ENCODE data around the gene ST6GALNAC3. TPM values are rescaled to one million over a fixed set of nuclear protein-coding genes. Genes with fewer than 3 reads are reported as not detected.

The ST6GALNAC3 gene
- total RNA-seq, 1 donor from 2014 or later = 46.8 TPM

DNA sequence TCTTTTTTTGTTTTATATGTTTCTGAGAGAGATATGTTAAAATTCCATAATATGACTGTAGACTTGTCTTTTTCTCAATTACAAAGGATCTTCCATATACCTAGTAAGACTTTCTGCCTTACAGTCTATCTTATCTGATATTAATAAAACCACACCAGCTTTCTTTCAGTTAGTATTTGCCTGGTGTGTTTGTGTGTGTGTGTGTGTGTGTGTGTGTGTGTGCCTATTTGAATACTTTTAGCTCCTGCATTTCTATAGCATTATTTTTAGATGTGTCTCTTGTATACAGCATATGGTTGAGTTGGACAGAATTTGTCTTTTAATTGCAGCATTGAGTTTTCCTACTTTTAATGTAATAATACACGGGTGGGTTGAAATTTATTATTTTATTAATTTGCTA is 27.5 kb downstream of the ST6GALNAC3 start:
- Mint-ChIP-seq H3K36me3 (ENCODE audit: low read depth, unreplicated experiment) (no peaks in the 10 kb centered on the region), H3K27ac (ENCODE audit: unreplicated experiment) (no peak overlapping the region), H3K4me3 (ENCODE audit: unreplicated experiment) (no peak overlapping the region), H3K9me3 (ENCODE audit: unreplicated experiment) (no peaks in the 10 kb centered on the region), H3K27me3 (ENCODE audit: unreplicated experiment) (no peaks in the 10 kb centered on the region), H3K4me1 (ENCODE audit: unreplicated experiment) (peaks cover 34% of the 10 kb centered on the region)
- TF ChIP-seq, protein P1, sequence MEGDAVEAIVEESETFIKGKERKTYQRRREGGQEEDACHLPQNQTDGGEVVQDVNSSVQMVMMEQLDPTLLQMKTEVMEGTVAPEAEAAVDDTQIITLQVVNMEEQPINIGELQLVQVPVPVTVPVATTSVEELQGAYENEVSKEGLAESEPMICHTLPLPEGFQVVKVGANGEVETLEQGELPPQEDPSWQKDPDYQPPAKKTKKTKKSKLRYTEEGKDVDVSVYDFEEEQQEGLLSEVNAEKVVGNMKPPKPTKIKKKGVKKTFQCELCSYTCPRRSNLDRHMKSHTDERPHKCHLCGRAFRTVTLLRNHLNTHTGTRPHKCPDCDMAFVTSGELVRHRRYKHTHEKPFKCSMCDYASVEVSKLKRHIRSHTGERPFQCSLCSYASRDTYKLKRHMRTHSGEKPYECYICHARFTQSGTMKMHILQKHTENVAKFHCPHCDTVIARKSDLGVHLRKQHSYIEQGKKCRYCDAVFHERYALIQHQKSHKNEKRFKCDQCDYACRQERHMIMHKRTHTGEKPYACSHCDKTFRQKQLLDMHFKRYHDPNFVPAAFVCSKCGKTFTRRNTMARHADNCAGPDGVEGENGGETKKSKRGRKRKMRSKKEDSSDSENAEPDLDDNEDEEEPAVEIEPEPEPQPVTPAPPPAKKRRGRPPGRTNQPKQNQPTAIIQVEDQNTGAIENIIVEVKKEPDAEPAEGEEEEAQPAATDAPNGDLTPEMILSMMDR (IDR thresholded peaks at IDR 0.05; ENCODE audit: unreplicated experiment) = no peak
- no peak for DNase-seq (ENCODE audit: low spot score)

DNA sequence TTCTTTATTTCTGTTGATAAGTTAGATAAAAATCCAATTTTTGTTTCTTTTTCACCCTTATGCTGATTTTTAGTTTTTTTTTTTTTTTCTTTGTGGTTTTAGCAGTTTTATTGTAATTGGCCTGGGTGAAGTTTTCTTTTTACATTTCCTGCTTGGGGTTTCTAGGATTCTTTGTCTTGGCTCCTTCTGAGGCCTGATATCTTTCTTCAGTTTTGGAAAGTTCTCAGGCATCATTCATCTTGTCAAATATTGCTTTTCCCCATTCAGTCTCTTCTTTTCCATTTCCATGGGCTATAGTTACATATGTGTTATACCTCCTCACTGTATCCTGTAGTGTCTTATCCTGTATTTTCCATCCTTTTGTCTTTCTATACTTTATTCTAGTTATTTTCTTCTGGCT is 28.5 kb downstream of the ST6GALNAC3 start:
- Mint-ChIP-seq H3K9me3 (ENCODE audit: unreplicated experiment) (no peaks in the 10 kb centered on the region), H3K4me3 (ENCODE audit: unreplicated experiment) (no peak overlapping the region), H3K4me1 (ENCODE audit: unreplicated experiment) (peaks cover 34% of the 10 kb centered on the region), H3K27me3 (ENCODE audit: unreplicated experiment) (no peaks in the 10 kb centered on the region), H3K36me3 (ENCODE audit: low read depth, unreplicated experiment) (no peaks in the 10 kb centered on the region), H3K27ac (ENCODE audit: unreplicated experiment) (peak overlapping the region; percentile 84)
- DNase-seq (ENCODE audit: low spot score) = no peak
- TF ChIP-seq, protein P1 (IDR thresholded peaks at IDR 0.05; ENCODE audit: unreplicated experiment) = no peak

DNA sequence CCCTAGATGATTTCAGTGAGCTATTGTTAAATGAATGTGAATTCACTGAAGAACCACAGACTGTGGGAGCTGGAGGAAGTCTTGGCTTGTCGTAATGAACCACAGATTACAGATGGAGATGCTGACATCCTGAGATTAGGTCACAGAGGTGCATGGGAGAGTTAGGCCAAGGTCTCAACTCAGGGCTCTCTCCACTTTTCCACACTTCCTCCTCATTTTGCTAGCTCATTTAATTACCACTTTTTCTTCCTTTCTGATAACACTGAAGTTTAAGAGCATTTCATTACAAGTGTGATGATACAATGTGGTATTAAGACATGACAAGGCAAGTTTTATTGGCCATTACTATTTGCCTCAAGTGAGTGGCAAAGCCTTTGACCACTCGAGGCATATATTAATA is 30.8 kb downstream of the ST6GALNAC3 start:
- Mint-ChIP-seq H3K4me3 (ENCODE audit: unreplicated experiment) (no peak overlapping the region), H3K27ac (ENCODE audit: unreplicated experiment) (no peak overlapping the region), H3K27me3 (ENCODE audit: unreplicated experiment) (no peaks in the 10 kb centered on the region), H3K36me3 (ENCODE audit: low read depth, unreplicated experiment) (no peaks in the 10 kb centered on the region), H3K9me3 (ENCODE audit: unreplicated experiment) (no peaks in the 10 kb centered on the region), H3K4me1 (ENCODE audit: unreplicated experiment) (peaks cover 45% of the 10 kb centered on the region)
- TF ChIP-seq, protein P1 (IDR thresholded peaks at IDR 0.05; ENCODE audit: unreplicated experiment) = no peak
- DNase-seq (ENCODE audit: low spot score) = no peak

DNA sequence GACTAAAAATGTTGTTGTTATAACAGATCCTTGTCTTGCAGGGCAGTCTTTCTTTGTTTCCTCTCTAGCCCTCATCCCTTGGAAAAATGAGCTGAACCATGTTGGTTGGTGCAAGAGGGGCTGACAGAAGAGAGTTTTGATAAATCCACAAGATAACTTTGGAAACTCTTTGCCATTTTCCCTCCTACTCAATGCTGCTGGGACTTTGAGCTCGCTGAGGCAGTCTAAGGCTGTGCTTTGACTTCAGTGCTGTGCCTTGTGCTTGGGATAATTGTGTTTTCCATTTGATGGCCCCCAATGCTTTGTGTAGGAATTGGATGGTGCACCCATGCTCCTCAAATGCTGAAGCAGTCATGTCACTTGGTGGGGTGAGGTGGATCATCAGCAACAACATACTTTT is 31.7 kb downstream of the ST6GALNAC3 start:
- TF ChIP-seq, protein P1 (IDR thresholded peaks at IDR 0.05; ENCODE audit: unreplicated experiment) = no peak
- no peak overlapping the region for H3K27ac Mint-ChIP-seq (ENCODE audit: unreplicated experiment)
- no peaks in the 10 kb centered on the region for H3K27me3 Mint-ChIP-seq (ENCODE audit: unreplicated experiment)
- DNase-seq (ENCODE audit: low spot score) = no peak
- H3K4me1 Mint-ChIP-seq (ENCODE audit: unreplicated experiment) = peaks cover 41% of the 10 kb centered on the region
- H3K36me3 Mint-ChIP-seq (ENCODE audit: low read depth, unreplicated experiment) = no peaks in the 10 kb centered on the region
- H3K9me3 Mint-ChIP-seq (ENCODE audit: unreplicated experiment) = no peaks in the 10 kb centered on the region
- no peak overlapping the region for H3K4me3 Mint-ChIP-seq (ENCODE audit: unreplicated experiment)

DNA sequence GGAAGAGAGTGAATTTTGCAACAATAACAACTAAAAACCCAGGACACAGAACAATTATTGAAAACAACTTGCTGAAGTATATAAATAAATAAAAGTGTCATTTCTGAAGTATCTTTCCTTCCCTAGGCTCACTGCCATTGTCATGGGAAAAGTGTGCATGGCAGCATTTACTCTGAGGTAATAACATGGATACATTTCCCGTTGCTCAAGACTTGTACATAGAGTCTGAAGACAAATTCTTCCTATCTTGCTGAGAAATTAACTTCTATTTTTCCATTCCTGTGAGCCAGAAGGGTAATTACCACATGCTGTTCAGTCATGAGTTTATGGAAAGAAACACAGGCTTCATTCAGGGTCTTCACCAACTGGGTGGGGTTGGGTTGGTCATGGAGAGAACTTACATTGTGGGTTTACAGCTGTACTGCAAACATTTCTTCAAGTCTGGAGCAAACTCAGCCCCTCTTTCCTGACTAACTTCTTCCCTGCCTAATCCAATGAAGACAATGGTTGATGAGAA is 32.2 kb downstream of the ST6GALNAC3 start:
- no peaks in the 10 kb centered on the region for H3K9me3 Mint-ChIP-seq (ENCODE audit: unreplicated experiment)

More for the DNA sequence above, 32.2 kb downstream of the ST6GALNAC3 start:
- peaks cover 36% of the 10 kb centered on the region for H3K4me1 Mint-ChIP-seq (ENCODE audit: unreplicated experiment)
- no peak overlapping the region for H3K27ac Mint-ChIP-seq (ENCODE audit: unreplicated experiment)
- H3K27me3 Mint-ChIP-seq (ENCODE audit: unreplicated experiment) = no peaks in the 10 kb centered on the region
- H3K36me3 Mint-ChIP-seq (ENCODE audit: low read depth, unreplicated experiment) = no peaks in the 10 kb centered on the region
- no peak for DNase-seq (ENCODE audit: low spot score)
- TF ChIP-seq, protein P1 (IDR thresholded peaks at IDR 0.05; ENCODE audit: unreplicated experiment) = no peak
- H3K4me3 Mint-ChIP-seq (ENCODE audit: unreplicated experiment) = no peak overlapping the region
